Left lung (tissue), 14 donors: ENCODE measurements around the gene EPX. TPM values are rescaled to one million over a fixed set of nuclear protein-coding genes. Genes with fewer than 3 reads are reported as not detected.
"Not testable (repeated sequence)": the region's sequence is repeated elsewhere in the genome, so short reads cannot be mapped to it uniquely, and the experiment has no call there.

Source experiments
- ATAC-seq: fragments of 200-7000 bp; cut with Tn5 transposase; one replicate; pipeline ENCODE4 v1.9.1; 2020; ENCODE audit warnings: moderate library complexity
- DNase-seq, 4 donors: peaks; one replicate each; pipeline ENCODE4 v3.0.0-alpha.2; 2013 to 2020
- H3K27ac ChIP-seq, 2 donors: fragments of 200-600 bp; sonication (generic) in 1 of 2; one replicate each; pipeline versions ENCODE4 v1.5.0 to v1.8.0; 2020 to 2021
- H3K27me3 ChIP-seq, 2 donors: fragments of 200-600 bp; sonication (generic) in 1 of 2; one replicate each; pipeline versions ENCODE4 v1.5.0 to v1.8.0; 2020 to 2021
- H3K36me3 ChIP-seq, 2 donors: fragments of 200-600 bp; sonication (generic) in 1 of 2; one replicate each; pipeline versions ENCODE4 v1.5.0 to v1.8.0; 2020 to 2021
- H3K4me1 ChIP-seq, 2 donors: fragments of 200-600 bp; one replicate each; pipeline ENCODE4 v1.8.0; 2021
- H3K4me3 ChIP-seq, 2 donors: fragments of 200-600 bp; sonication (generic) in 1 of 2; one replicate each; pipeline versions ENCODE4 v1.5.0 to v1.8.0; 2020 to 2021; ENCODE audit warnings: mild to moderate bottlenecking in 1 of 2
- H3K9me3 ChIP-seq, 2 donors: fragments of 200-600 bp; sonication (generic) in 1 of 2; one replicate each; pipeline versions ENCODE4 v1.5.0 to v1.8.0; 2020 to 2021
- intact Hi-C, 2 donors: fragments of 100-400 bp; cut with DNase I; formaldehyde crosslinking; loops; one replicate each; pipeline versions ENCODE4 v1.11.2 to v1.14.2; 2022
- long read RNA-seq, 12 donors: library from polyadenylated mRNA in 2 of 12; unstranded in 2 of 12; transcript quantifications; one replicate each; pipeline ENCODE4 v2.0.0 and lab custom pipeline, GENCODE V29; 2019 to 2026
- polyA plus RNA-seq, 6 donors: library from polyadenylated mRNA; unstranded; fragments of 120-200 nt; gene quantifications; one replicate each; pipeline ENCODE4 v1.2.1, GENCODE V29; 2013; ENCODE audit not compliant: insufficient read length in 6 of 6
- total RNA-seq, 2 donors: library from RNA; stranded (reverse); fragmentation: NEBNext Ultra II Directional; extraction: Animal tissue kit (Norgen Biotek cat#: 25700); gene quantifications; one replicate each; pipeline ENCODE4 v1.2.1, GENCODE V29; 2021
- TF ChIP-seq, protein P1 (sequence below), 2 donors: fragments of 200-600 bp; sonication (generic) in 1 of 2; IDR thresholded peaks; one replicate each; pipeline versions ENCODE4 v1.5.0 to v1.8.0; 2021; ENCODE audit warnings: antibody characterized with exemption in 2 of 2
- donor health status: DM: no; HTN: yes; CAD: no.
- donor health status: DM: no; HTN: no; CAD: no.

EPX gene, protein sequence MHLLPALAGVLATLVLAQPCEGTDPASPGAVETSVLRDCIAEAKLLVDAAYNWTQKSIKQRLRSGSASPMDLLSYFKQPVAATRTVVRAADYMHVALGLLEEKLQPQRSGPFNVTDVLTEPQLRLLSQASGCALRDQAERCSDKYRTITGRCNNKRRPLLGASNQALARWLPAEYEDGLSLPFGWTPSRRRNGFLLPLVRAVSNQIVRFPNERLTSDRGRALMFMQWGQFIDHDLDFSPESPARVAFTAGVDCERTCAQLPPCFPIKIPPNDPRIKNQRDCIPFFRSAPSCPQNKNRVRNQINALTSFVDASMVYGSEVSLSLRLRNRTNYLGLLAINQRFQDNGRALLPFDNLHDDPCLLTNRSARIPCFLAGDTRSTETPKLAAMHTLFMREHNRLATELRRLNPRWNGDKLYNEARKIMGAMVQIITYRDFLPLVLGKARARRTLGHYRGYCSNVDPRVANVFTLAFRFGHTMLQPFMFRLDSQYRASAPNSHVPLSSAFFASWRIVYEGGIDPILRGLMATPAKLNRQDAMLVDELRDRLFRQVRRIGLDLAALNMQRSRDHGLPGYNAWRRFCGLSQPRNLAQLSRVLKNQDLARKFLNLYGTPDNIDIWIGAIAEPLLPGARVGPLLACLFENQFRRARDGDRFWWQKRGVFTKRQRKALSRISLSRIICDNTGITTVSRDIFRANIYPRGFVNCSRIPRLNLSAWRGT
- total RNA-seq, result not detected
- polyA plus RNA-seq, result 1 to 10 TPM in 2 of 6 donors, under 1 TPM in 4; 0.63 to 1.2 (median 0.90) TPM
- long read RNA-seq, donor 1, result 0 reads
- long read RNA-seq, donor 2, partial matches to known transcripts, result 0 of 1 reads
- long read RNA-seq, donor 2, other reads (novel, unspliced or antisense), result 0 of 1 reads
- long read RNA-seq, donor 3, result 0 reads
- long read RNA-seq, donor 4, result 0 reads
- long read RNA-seq, donor 5, result 0 reads
- long read RNA-seq, donor 6, result 0 reads
- long read RNA-seq, donor 7, result 0 reads
- long read RNA-seq, donor 8, result 0 reads
- long read RNA-seq, donor 9, result 0 reads
- long read RNA-seq, donor 10, result 0 reads
- long read RNA-seq, donor 11, result 0 reads
- long read RNA-seq, donor 12, partial matches to known transcripts, result 0 of 1 reads
- long read RNA-seq, donor 12, other reads (novel, unspliced or antisense), result 0 of 1 reads

DNA sequence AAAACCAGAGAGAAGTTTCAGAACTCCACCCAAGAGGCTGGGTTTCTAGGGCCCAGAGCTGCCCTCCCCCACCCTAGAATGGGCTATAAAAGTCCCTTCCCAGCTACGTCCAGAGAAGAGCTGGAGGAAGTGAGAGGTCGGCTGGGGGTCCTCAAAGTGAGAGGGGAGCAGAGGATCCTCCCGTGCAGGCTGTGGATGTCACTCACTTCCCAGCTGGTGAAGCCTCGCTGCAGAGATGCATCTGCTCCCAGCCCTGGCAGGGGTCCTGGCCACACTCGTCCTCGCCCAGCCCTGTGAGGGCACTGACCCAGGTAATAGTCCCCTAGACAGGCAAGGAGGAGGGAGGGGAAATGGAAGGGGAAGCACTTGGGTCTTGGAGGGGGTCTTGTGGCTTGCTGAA, at the start of gene EPX:
TSS of gene EPX (plus strand) at position 115 of the 400 bp plus-strand sequence. CDS start at position 236, 121 bp downstream.
- intact Hi-C loops, result no loop called here
- Histone ChIP-seq H3K4me1 (no peaks in the 10 kb centered on the region), H3K27ac (no peak within 1 kb of the TSS), H3K36me3 (no peaks in the 10 kb centered on the region), H3K4me3 (no peak within 1 kb of the TSS), H3K27me3 (peaks cover 0 to 49% of the 10 kb centered on the region in 2 donors), H3K9me3 (no peaks in the 10 kb centered on the region)
- DNase-seq (no peak), ATAC-seq (no peak)
- TF ChIP-seq, protein P1, sequence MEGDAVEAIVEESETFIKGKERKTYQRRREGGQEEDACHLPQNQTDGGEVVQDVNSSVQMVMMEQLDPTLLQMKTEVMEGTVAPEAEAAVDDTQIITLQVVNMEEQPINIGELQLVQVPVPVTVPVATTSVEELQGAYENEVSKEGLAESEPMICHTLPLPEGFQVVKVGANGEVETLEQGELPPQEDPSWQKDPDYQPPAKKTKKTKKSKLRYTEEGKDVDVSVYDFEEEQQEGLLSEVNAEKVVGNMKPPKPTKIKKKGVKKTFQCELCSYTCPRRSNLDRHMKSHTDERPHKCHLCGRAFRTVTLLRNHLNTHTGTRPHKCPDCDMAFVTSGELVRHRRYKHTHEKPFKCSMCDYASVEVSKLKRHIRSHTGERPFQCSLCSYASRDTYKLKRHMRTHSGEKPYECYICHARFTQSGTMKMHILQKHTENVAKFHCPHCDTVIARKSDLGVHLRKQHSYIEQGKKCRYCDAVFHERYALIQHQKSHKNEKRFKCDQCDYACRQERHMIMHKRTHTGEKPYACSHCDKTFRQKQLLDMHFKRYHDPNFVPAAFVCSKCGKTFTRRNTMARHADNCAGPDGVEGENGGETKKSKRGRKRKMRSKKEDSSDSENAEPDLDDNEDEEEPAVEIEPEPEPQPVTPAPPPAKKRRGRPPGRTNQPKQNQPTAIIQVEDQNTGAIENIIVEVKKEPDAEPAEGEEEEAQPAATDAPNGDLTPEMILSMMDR (IDR thresholded peaks at IDR 0.05), result no peak

DNA sequence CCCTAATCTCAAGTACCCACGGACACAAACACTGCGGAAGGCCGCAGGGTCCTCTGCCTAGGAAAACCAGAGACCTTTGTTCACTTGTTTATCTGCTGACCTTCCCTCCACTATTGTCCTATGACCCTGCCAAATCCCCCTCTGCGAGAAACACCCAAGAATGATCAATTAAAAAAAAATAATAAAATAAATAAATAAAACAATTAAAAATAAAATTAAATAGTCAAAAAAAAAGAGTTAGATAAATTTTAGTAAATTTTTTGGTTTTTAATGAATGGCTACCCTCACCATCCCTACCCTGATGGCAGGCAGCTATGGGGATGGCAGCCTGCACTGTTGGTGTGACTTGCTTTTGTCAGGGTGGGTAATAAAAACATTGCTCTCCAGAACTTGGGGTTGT, 49.2 kb upstream of the EPX start:
- H3K4me1 ChIP-seq, H3K36me3 ChIP-seq, H3K27ac ChIP-seq, H3K4me3 ChIP-seq, ATAC-seq, H3K27me3 ChIP-seq, DNase-seq, intact Hi-C loops: not testable (repeated sequence)
- H3K9me3 ChIP-seq, result peaks cover 0 to 26% of the 10 kb centered on the region in 2 donors

DNA sequence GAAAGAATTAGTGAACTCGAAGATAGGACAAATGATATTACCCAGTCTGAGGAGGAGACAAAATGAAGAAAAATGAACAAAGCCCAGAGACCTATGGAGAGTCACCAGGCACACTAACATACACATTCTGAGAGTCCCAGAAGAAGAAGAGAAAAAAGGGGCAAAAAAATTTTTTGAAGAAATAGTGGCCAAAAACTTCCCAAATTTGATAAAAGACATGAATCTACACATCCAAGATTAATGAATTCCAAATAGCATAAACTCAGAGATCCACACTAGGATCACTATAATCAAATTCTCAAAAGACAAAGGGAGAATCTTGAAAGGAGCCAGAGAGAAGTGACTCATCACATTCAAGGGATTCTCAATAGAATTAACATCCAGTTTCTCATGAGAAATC, 47.7 kb upstream of the EPX start:
- intact Hi-C loops, result no loop called here
- no peaks in the 10 kb centered on the region for H3K4me1 ChIP-seq
- TF ChIP-seq, protein P1 (IDR thresholded peaks at IDR 0.05), result no peak
- H3K9me3 ChIP-seq, result peaks cover 0 to 26% of the 10 kb centered on the region in 2 donors
- ATAC-seq (no peak), DNase-seq (no peak)
- no peak overlapping the region for H3K4me3 ChIP-seq
- H3K27ac ChIP-seq, result no peak overlapping the region
- peaks cover 4 to 11% of the 10 kb centered on the region in 2 donors for H3K27me3 ChIP-seq
- H3K36me3 ChIP-seq, result no peaks in the 10 kb centered on the region

DNA sequence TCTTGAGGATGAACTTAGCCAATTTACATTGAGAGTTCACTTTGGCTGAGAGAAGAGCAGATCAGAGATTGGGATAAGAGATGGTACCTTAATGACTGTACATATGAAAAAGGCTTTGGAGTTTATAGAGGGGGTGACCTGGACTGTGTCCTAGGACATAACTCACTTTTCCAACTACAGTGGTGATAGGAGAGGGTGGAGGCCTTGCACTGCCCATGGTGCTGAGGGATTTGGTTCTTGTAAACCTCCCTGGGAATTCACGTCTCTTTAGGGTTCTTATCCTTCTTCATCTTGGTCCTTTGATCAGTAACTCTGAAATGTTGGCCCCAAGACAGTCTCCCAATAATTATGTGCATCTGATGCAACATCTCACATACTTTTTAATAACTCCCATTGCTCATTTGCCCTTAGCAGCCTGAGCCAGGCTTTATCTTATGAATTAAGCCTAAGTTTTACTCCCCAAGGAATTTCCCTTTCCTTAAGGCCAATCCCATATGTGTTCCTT, 44.5 kb upstream of the EPX start, which contains the start of gene OR4D1:
TSS of gene OR4D1 (plus strand) at position 455 of the 505 bp plus-strand sequence. CDS start 6,770 bp downstream, outside the sequence.
- DNase-seq, result no peak
- Histone ChIP-seq H3K36me3 (no peaks in the 10 kb centered on the region), H3K4me3 (no peak within 1 kb of the TSS), H3K9me3 (peaks cover 0 to 26% of the 10 kb centered on the region in 2 donors), H3K27ac (no peak within 1 kb of the TSS), H3K27me3 (peaks cover 0 to 11% of the 10 kb centered on the region in 2 donors), H3K4me1 (peaks cover 0 to 5% of the 10 kb centered on the region in 2 donors)
- no peak for ATAC-seq
- intact Hi-C loops, result no loop called here
- TF ChIP-seq, protein P1 (IDR thresholded peaks at IDR 0.05), result no peak

DNA sequence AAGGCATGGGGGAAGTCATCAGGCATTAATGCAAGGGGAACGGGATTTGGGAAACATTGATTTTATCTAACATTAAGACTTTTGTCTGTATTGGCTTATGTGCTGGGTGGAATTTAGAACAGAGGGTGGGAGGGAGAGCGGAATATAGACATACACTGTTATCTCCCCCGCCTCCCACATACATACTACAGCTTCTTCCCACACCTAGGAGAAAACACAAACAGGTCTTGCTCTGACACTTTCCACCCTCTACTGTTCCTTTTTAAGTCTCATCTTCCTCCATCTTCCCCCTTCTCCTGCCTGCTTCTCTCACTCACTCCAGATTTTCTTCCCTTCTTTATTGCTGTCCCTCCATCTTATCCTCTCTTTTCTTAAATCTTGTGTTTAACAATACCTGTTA, 43.9 kb upstream of the EPX start:
- no peak overlapping the region for H3K4me3 ChIP-seq
- intact Hi-C loops, result no loop called here
- ATAC-seq, result no peak
- TF ChIP-seq, protein P1 (IDR thresholded peaks at IDR 0.05), result no peak
- peaks cover 0 to 11% of the 10 kb centered on the region in 2 donors for H3K27me3 ChIP-seq
- no peaks in the 10 kb centered on the region for H3K36me3 ChIP-seq
- H3K4me1 ChIP-seq, result peaks cover 0 to 11% of the 10 kb centered on the region in 2 donors
- peaks cover 0 to 26% of the 10 kb centered on the region in 2 donors for H3K9me3 ChIP-seq
- H3K27ac ChIP-seq, result no peak overlapping the region
- no peak for DNase-seq
